Spleen (tissue), 7 donors: ENCODE measurements around the gene YPEL3.

Experiments
- POLR2A ChIP-seq, 3 donors: fragments of 450-650 bp; IDR thresholded peaks; one replicate each; pipeline ENCODE4 v1.5.1; 2017; ENCODE audit warnings: antibody characterized with exemption in 3 of 3, mild to moderate bottlenecking in 1 of 3
- POLR2AphosphoS5 ChIP-seq, 3 donors: sonication (generic); formaldehyde crosslinking; IDR thresholded peaks; one replicate each; pipeline ENCODE4 v1.5.1; 2017; ENCODE audit warnings: antibody characterized with exemption in 3 of 3
- TF ChIP-seq, protein P1 (sequence below), 11 experiments: fragments of 200-600 bp in 7 of 11; fragments of 450-650 bp in 4 of 11; sonication (generic) in 4 of 11; IDR thresholded peaks in 8 of 11; conservative IDR thresholded peaks in 3 of 11; 1 replicate in 7 of 11; 2 replicates in 4 of 11; pipeline versions ENCODE4 v1.4.0 to v1.8.0; 2016 to 2021; ENCODE audit warnings: antibody characterized with exemption in 11 of 11, inconsistent platforms in 4 of 11, mild to moderate bottlenecking in 1 of 11
- donor health status: DM: no; HTN: no; CAD: no; lungs with moderate emphysema.
- donor health status: DM: no; HTN: no; CAD: no.
- donor health status: DM: no; HTN: no; CAD: no.

DNA sequence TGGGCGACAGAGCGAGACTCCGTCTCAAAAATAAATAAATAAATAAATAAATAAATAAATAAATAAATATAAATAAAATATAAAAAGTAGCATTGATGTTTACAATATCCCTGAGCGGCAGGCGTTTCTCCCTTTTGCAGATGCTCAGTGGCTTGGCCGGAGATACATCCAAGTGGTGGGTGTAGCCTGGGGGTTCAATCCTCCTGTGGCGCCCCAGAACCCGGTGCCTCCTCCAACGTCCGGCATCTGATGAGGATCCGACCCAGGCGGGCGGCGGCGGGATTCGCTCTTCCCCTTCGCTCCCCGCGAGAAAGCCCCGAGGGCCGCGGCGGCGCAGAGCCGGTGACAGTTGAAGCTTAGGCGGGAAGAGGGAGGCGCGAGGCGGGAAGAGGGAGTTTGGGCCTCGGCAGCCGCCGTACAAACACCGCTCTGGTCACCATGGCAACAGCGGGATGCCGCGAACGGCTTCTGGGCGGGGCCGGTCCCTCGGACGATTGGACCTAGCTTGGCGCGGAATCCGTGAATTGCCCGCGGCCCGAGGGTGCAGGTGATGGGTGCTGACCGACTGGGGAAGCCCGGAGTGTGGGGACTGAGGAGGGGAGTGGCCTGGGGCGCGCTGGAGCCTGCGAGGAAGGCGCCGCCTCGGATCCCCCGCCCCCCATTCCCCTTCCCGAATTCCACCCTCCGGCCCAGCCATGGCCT, 43.2 kb downstream of the YPEL3 start:
- TF ChIP-seq, protein P1, sequence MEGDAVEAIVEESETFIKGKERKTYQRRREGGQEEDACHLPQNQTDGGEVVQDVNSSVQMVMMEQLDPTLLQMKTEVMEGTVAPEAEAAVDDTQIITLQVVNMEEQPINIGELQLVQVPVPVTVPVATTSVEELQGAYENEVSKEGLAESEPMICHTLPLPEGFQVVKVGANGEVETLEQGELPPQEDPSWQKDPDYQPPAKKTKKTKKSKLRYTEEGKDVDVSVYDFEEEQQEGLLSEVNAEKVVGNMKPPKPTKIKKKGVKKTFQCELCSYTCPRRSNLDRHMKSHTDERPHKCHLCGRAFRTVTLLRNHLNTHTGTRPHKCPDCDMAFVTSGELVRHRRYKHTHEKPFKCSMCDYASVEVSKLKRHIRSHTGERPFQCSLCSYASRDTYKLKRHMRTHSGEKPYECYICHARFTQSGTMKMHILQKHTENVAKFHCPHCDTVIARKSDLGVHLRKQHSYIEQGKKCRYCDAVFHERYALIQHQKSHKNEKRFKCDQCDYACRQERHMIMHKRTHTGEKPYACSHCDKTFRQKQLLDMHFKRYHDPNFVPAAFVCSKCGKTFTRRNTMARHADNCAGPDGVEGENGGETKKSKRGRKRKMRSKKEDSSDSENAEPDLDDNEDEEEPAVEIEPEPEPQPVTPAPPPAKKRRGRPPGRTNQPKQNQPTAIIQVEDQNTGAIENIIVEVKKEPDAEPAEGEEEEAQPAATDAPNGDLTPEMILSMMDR (IDR thresholded peaks at IDR 0.05 in 8 of 11, conservative IDR thresholded peaks at IDR 0.05 in 3 of 11), result no peak
- no peak for TF ChIP-seq POLR2A (IDR thresholded peaks at IDR 0.05)
- TF ChIP-seq POLR2AphosphoS5 (IDR thresholded peaks at IDR 0.05), result peak; percentile 81 to 91 (median 91)
